Mononuclear cell (primary cell): ENCODE measurements around the gene CABLES2. TPM values are rescaled to one million over a fixed set of nuclear protein-coding genes. Genes with fewer than 3 reads are reported as not detected.

ENCODE experiments used
- H3K27me3 ChIP-seq: 2 replicates; pipeline ENCODE4 v1.6.0; 2011; ENCODE audit warnings: low read length, control low read depth; ENCODE audit not compliant: insufficient read depth
- H3K4me1 ChIP-seq: 2 replicates; pipeline ENCODE4 v1.5.1; 2011; ENCODE audit warnings: mild to moderate bottlenecking, low read length, control low read depth; ENCODE audit not compliant: insufficient read depth
- H3K4me3 ChIP-seq: 2 replicates; pipeline ENCODE4 v1.5.1; 2011; ENCODE audit warnings: mild to moderate bottlenecking, low read length, moderate library complexity
- H3K9me3 ChIP-seq: 2 replicates; pipeline ENCODE4 v1.5.1; 2011; ENCODE audit warnings: low read depth, mild to moderate bottlenecking, control low read depth, low read length
- total RNA-seq: library from RNA; depleted of rRNA; stranded (reverse); fragments of >200 nt; gene quantifications from one replicate; pipeline ENCODE4 v1.2.3, GENCODE V29; 2012

The CABLES2 gene
- total RNA-seq, 1 donor = 1.9 TPM

DNA sequence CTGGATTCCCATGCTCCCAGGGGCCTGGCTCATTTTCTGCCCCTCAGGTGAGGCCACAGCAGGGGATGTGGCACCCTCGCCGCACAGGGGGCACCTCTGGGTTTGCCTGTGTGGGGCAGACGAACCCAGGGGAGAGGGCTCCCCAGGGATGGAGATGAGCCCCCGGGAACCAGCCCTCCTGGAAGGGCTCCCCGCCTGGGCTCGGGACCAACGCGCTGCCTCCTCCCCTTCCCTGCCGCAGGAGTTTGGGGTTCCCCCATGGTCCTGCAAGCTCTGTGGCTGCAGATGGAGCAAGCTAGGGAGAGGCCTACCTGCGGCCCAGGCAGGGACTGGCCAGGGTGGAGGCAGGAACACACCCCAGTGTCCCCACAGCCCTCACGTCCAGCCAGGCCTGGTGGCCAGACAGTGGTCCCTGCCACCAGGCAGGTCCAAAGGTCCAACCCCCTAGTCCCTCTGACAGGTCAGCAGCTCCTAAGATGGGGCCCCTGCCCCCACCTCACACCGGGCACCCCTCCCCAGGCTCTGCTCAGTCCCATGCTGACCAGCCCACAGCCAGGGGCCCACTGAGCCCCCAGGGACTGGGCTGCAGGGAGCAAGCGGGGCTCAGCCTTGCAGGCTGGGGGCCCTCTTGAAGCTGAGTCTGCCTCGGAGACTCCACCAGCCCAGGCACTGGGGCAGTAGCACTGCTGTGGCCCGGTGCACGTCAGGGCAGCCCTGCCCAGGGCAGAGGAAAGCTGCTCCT is 53.6 kb downstream of the CABLES2 start:
- Histone ChIP-seq H3K27me3 (no peaks in the 10 kb centered on the region), H3K9me3 (no peaks in the 10 kb centered on the region), H3K4me3 (no peak overlapping the region), H3K4me1 (no peaks in the 10 kb centered on the region)

DNA sequence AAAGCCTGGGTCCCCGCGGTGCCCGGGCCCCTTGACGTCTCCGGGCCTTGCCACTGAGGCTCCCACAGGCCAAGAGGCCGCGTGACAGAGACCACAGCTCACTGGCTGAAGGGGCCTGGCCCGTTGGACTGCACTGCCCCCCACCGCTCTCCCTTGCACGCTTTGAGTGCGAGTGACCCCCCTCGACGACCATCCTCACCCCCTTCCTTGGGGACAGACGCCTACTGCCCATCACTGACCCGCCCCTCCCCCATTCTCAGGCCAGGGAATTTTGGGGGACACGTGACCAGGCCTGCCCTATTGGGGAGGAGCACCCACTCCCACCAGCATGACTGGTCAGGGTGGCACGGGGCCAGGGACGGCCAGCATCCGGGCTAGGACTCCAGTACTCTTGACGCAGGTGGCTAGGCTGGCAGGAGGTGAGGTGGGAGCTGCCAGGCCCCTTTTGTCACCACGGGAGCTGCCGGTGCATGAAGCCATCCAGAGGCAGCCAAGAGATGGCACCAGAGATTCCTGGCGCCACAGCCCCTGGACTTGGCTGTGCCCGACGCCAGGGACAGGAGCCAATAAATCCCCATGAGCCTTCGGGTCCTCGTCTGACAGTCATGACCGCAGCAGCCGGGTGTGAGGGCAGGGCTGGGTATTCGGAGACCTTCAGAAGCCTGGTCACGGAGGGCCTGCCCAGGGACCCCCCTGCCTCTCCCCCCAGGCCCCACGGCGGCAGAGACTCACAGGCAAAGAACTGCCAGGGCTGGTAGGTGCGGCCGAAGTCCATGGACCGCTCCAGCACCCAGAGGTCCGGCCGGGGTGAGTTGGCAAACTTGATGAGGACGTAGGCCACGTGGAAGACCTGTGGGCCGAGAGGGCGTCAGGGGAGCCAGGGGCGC is 54.4 kb downstream of the CABLES2 start:
- Histone ChIP-seq H3K4me3 (no peak overlapping the region), H3K27me3 (no peaks in the 10 kb centered on the region), H3K4me1 (no peaks in the 10 kb centered on the region), H3K9me3 (no peaks in the 10 kb centered on the region)

- no peaks in the 10 kb centered on the region for H3K4me1 ChIP-seq
Observed at GRCh38 chr20:62351469-62352401, 55.4 kb downstream of the CABLES2 start.

GRCh38 chr20:62350629-62351422 is 56.3 kb downstream of the CABLES2 start:
- Histone ChIP-seq H3K4me3 (no peak overlapping the region), H3K27me3 (no peaks in the 10 kb centered on the region), H3K4me1 (no peaks in the 10 kb centered on the region), H3K9me3 (no peaks in the 10 kb centered on the region)

More at GRCh38 chr20:62351469-62352401, 55.4 kb downstream of the CABLES2 start:
- Histone ChIP-seq H3K9me3 (no peaks in the 10 kb centered on the region), H3K4me3 (no peak overlapping the region), H3K27me3 (no peaks in the 10 kb centered on the region)

- H3K4me3 ChIP-seq = no peak overlapping the region
- H3K27me3 ChIP-seq = no peaks in the 10 kb centered on the region
- H3K9me3 ChIP-seq = no peaks in the 10 kb centered on the region
- no peaks in the 10 kb centered on the region for H3K4me1 ChIP-seq
Observed at GRCh38 chr20:62350098-62350628, 56.9 kb downstream of the CABLES2 start.

DNA sequence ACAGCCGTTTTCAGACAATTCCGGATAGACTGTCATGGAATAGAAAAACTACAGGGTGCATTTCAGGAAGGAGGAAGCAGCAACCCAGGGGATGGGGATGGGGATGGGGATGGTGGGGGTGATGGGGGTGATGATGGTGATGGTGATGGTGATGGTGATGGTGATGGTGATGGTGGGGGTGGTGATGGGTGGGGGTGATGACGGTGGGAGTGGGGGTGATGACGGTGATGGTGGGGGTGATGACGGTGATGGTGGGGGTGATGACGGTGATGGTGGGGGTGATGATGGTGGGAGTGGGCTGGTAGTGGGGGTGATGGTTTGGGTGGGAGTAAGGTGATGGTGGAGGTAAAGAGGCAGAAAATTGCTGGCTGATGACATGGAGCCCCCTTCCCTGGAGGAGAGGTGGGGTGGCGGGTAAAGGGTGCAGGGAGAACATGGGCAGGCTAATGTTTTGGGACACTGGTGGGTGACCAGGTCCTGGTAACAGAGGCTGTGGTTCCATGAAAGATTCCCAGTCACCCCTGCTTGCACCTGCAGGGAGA is 57.5 kb downstream of the CABLES2 start:
- Histone ChIP-seq H3K4me1 (no peaks in the 10 kb centered on the region), H3K9me3 (no peaks in the 10 kb centered on the region), H3K27me3 (no peaks in the 10 kb centered on the region), H3K4me3 (no peak overlapping the region)

- Histone ChIP-seq H3K4me3 (no peak overlapping the region), H3K9me3 (no peaks in the 10 kb centered on the region), H3K27me3 (no peaks in the 10 kb centered on the region), H3K4me1 (no peaks in the 10 kb centered on the region)
Observed at GRCh38 chr20:62348604-62349003, 58.5 kb downstream of the CABLES2 start.

DNA sequence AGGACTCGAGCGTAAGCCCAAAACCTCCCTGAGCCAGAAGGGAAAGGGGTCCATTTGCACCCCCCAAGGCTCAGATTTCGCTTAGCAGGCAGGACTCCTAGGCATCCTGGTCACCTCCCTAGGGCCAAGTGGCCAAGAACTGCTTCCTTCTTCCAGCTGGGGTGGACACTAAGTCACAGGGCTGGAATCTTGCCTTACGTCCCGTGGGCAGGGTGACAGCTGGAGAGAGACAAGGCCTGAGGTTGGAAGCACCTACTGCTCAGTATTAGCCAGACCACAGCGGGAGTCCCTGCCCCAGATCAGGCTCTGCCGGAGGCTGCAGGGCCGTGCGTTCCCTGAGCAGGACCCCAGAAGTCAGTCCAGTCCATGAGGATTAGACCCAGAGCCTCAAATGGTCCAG is 59.6 kb downstream of the CABLES2 start:
- Histone ChIP-seq H3K9me3 (no peaks in the 10 kb centered on the region), H3K4me3 (no peak overlapping the region), H3K4me1 (no peaks in the 10 kb centered on the region), H3K27me3 (no peaks in the 10 kb centered on the region)

DNA sequence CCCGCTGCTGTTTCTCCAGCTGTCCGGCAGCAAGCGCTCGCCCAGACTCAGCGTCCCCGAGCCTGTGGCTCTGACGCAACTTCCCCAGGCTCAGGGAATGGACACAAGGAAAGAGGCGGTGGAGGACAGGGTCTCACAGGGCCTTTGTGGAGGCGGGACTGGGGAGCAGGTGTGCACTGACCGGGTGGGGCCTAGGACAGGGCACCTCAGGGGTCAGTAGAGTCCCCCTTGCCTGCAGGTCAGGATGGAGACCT is 60.0 kb downstream of the CABLES2 start:
- no peaks in the 10 kb centered on the region for H3K9me3 ChIP-seq
- no peak overlapping the region for H3K4me3 ChIP-seq
- no peaks in the 10 kb centered on the region for H3K27me3 ChIP-seq
- no peaks in the 10 kb centered on the region for H3K4me1 ChIP-seq

GRCh38 chr20:62346398-62347150 is 60.5 kb downstream of the CABLES2 start:
- H3K27me3 ChIP-seq = no peaks in the 10 kb centered on the region
- H3K4me1 ChIP-seq = no peaks in the 10 kb centered on the region
- no peaks in the 10 kb centered on the region for H3K9me3 ChIP-seq
- H3K4me3 ChIP-seq = no peak overlapping the region

GRCh38 chr20:62345681-62346370 is 61.3 kb downstream of the CABLES2 start:
- Histone ChIP-seq H3K9me3 (no peaks in the 10 kb centered on the region), H3K27me3 (no peaks in the 10 kb centered on the region), H3K4me1 (no peaks in the 10 kb centered on the region), H3K4me3 (no peak overlapping the region)

DNA sequence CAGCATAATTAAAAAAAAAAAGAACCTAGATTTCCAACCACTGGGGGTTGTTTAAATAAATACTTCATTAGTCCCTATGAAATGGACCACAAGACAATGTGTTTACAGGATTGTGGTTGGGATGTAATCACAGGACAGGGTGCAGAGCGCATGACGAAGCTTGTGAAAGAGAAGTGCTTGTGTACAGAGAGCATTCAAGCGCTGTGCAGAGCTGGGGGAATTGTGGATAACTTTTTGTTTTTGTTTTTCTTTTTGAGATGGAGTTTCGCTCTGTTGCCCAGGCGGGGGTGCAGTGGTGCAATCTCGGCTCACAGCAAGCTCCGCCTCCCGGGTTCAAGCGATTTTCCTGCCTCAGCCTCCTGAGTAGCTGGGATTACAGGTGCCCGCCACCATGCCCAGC is 62.3 kb downstream of the CABLES2 start:
- Histone ChIP-seq H3K4me1 (no peaks in the 10 kb centered on the region), H3K4me3 (no peak overlapping the region), H3K27me3 (no peaks in the 10 kb centered on the region), H3K9me3 (no peaks in the 10 kb centered on the region)

- Histone ChIP-seq H3K4me3 (no peak overlapping the region), H3K27me3 (no peaks in the 10 kb centered on the region), H3K9me3 (no peaks in the 10 kb centered on the region), H3K4me1 (no peaks in the 10 kb centered on the region)
Observed at GRCh38 chr20:62344092-62344491, 63.0 kb downstream of the CABLES2 start.
